GM23248 (cell line): ENCODE data around the gene DOK5. TPM values are rescaled to one million over a fixed set of nuclear protein-coding genes. Genes with fewer than 3 reads are reported as not detected.

Source experiments
- DNase-seq: peaks from one replicate; pipeline ENCODE4 v3.0.0-alpha.2; 2015
- H2AFZ ChIP-seq: fragments of 200-600 bp; sonication (generic); 2 replicates; pipeline ENCODE4 v1.6.1; 2016; ENCODE audit warnings: antibody characterized with exemption
- H3F3A ChIP-seq: fragments of 200-600 bp; sonication (generic); 2 replicates; pipeline ENCODE4 v1.6.1; 2016; ENCODE audit warnings: mild to moderate bottlenecking, antibody characterized with exemption, mixed run types; ENCODE audit not compliant: insufficient read depth
- H3K27ac ChIP-seq: fragments of 200-600 bp; sonication (generic); 2 replicates; pipeline ENCODE4 v1.5.1; 2016; ENCODE audit warnings: mild to moderate bottlenecking
- H3K27me3 ChIP-seq: fragments of 200-600 bp; sonication (generic); replicated peaks from 2 replicates; pipeline ENCODE4 v1.6.1; 2016; ENCODE audit warnings: mild to moderate bottlenecking; ENCODE audit not compliant: insufficient read depth
- H3K36me3 ChIP-seq: fragments of 200-600 bp; sonication (generic); 2 replicates; pipeline ENCODE4 v1.6.1; 2016; ENCODE audit warnings: low read depth, mild to moderate bottlenecking
- H3K4me1 ChIP-seq: fragments of 200-600 bp; sonication (generic); 2 replicates; pipeline ENCODE4 v1.6.1; 2016; ENCODE audit warnings: mild to moderate bottlenecking; ENCODE audit not compliant: insufficient read depth
- H3K4me2 ChIP-seq: fragments of 200-600 bp; sonication (generic); one replicate; pipeline ENCODE4 v1.6.1; 2016; ENCODE audit warnings: mild to moderate bottlenecking; ENCODE audit not compliant: unreplicated experiment
- H3K4me3 ChIP-seq: fragments of 200-600 bp; sonication (generic); 2 replicates; pipeline ENCODE4 v1.5.1; 2016; ENCODE audit warnings: mild to moderate bottlenecking
- H3K79me2 ChIP-seq: fragments of 200-600 bp; sonication (generic); 2 replicates; pipeline ENCODE4 v1.6.1; 2016; ENCODE audit warnings: mild to moderate bottlenecking; ENCODE audit not compliant: insufficient read depth
- H3K9ac ChIP-seq: fragments of 200-600 bp; sonication (generic); 2 replicates; pipeline ENCODE4 v1.6.1; 2016; ENCODE audit warnings: mild to moderate bottlenecking
- H3K9me2 ChIP-seq: fragments of 200-600 bp; sonication (generic); 2 replicates; pipeline ENCODE4 v1.6.1; 2016; ENCODE audit warnings: mixed run types, mild to moderate bottlenecking, moderate library complexity; ENCODE audit not compliant: insufficient read depth
- H3K9me3 ChIP-seq: fragments of 200-600 bp; sonication (generic); one replicate; pipeline ENCODE4 v1.6.1; 2017; ENCODE audit warnings: low read depth
- H4K20me1 ChIP-seq: fragments of 200-600 bp; sonication (generic); 2 replicates; pipeline ENCODE4 v1.6.0; 2016; ENCODE audit not compliant: insufficient read depth
- EZH2 ChIP-seq: fragments of 200-600 bp; sonication (generic); IDR thresholded peaks from 2 replicates; pipeline ENCODE4 v1.6.1; 2018; ENCODE audit warnings: antibody characterized with exemption, mild to moderate bottlenecking; ENCODE audit not compliant: insufficient read depth, poor library complexity, severe bottlenecking
- EZH2phosphoT487 ChIP-seq: fragments of 200-600 bp; sonication (generic); IDR thresholded peaks from 2 replicates; pipeline ENCODE4 v1.6.1; 2018; ENCODE audit warnings: antibody characterized with exemption, moderate library complexity, mild to moderate bottlenecking, low read depth; ENCODE audit not compliant: insufficient read depth
- WGBS, 2 experiments: methylation state at CpG; one replicate each; pipeline ENCODE4 v1.1.6; 2015 to 2017; ENCODE audit warnings: low lambda C conversion rate in 2 of 2, low coverage in 1 of 2; ENCODE audit errors: missing lambda C conversion rate in 2 of 2; 5-methylcytosine and 5-hydroxymethylcytosine counted together
- in situ Hi-C: fragments of 300-500 bp; cut with MboI; formaldehyde crosslinking; loops from 2 replicates; pipeline ENCODE4 v1.15.0; 2020
- polyA plus RNA-seq: library from polyadenylated mRNA; unstranded; fragments of >200 nt; fragmentation: Nextera tagmentation; extraction: Ambion mirVana; gene quantifications from 2 replicates; pipeline ENCODE4 v1.2.1, GENCODE V29; 2016
- total RNA-seq: library from RNA; depleted of rRNA; stranded (reverse); fragments of >200 nt; shearing (Covaris generic); gene quantifications from 2 replicates; pipeline ENCODE4 v1.2.3, GENCODE V29; 2014

DOK5 gene
- total and polyA plus RNA-seq, 2 experiments from 2014 or later: 10.8 to 16.1 TPM

DNA sequence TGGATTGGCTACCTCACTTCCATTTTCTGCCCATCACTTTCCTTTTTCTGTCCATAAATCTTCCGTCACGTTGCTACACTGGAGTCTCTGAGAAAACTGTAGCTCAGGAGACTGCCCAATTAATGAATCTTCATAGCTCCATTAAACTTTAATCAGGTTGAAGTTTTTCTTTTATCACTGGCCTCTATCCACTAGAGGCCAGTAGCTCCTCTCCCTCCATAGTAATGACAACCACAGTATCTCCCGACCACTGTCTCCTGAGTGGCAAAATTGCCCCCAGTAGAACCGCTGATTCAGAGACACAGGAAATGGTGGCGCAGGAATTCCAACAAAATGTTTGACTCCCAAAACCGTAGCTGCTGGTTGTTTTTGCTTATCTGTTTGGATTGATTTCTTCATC lies 18.4 kb upstream of the DOK5 start:
- no peak for TF ChIP-seq EZH2
- TF ChIP-seq EZH2phosphoT487: no peak
- Histone ChIP-seq H3K9ac (no peak overlapping the region), H3K4me3 (no peak overlapping the region), H3K9me3 (no peaks in the 10 kb centered on the region), H4K20me1 (no peaks in the 10 kb centered on the region), H3K79me2 (no peaks in the 10 kb centered on the region), H3F3A (no peaks in the 10 kb centered on the region), H3K4me2 (no peak overlapping the region), H3K36me3 (no peaks in the 10 kb centered on the region), H3K27ac (no peak overlapping the region), H2AFZ (no peak overlapping the region), H3K27me3 (no peaks in the 10 kb centered on the region), H3K4me1 (no peaks in the 10 kb centered on the region), H3K9me2 (no peaks in the 10 kb centered on the region)
- DNase-seq: no peak
- in situ Hi-C loops: no loop called here
- 62 to 65% methylated on average over 6 of the region's 6 CpGs for WGBS, 2 experiments

DNA sequence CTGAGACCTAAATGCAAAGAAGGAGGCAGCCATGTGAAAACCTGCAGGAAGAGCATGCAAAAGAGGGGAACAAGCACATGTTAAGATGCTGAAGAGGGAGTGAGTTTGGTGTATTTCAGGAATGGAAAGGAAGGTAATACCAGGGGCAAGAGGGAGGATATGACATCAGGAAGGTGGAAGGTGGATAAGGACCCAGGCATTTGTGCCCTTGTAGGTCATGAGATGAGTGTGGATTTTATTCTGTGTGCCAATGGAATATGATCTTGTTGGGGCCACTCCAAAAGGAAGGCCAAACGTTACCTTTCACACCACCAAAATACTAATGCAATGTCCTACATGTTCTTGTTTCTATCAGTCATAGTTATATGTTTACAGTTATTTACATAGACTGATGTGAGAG lies 17.2 kb upstream of the DOK5 start:
- no peaks in the 10 kb centered on the region for H4K20me1 ChIP-seq
- DNase-seq: no peak
- WGBS, 2 experiments: 9 to 26% methylated on average over 1 of the region's 1 CpG
- no peaks in the 10 kb centered on the region for H3K9me2 ChIP-seq
- TF ChIP-seq EZH2: no peak
- TF ChIP-seq EZH2phosphoT487: no peak
- no peak overlapping the region for H3K9ac ChIP-seq
- no peaks in the 10 kb centered on the region for H3K9me3 ChIP-seq
- H3F3A ChIP-seq: no peaks in the 10 kb centered on the region
- H2AFZ ChIP-seq: no peak overlapping the region
- no peaks in the 10 kb centered on the region for H3K4me1 ChIP-seq
- no peak overlapping the region for H3K4me2 ChIP-seq
- H3K27ac ChIP-seq: no peak overlapping the region
- H3K27me3 ChIP-seq: no peaks in the 10 kb centered on the region
- in situ Hi-C loops: no loop called here
- H3K36me3 ChIP-seq: no peaks in the 10 kb centered on the region
- no peak overlapping the region for H3K4me3 ChIP-seq
- no peaks in the 10 kb centered on the region for H3K79me2 ChIP-seq

DNA sequence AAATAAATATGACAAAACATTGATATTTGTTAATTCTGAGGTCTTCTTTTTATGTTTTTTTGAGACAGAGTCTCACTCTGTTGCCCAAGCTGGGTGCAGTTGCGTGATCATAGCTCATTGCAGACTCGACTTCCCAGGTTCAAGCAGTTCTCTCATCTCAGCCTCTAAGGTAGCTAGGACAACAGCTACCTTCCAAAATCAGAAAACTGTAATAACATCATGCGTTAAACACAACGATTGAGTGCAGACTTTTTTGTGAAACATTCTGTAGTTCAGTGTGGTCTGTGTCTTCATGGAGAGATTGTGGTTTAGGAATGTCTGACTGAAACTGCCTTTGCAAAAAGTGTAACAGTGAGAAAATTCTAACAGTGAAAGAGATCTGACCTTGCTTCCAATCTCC lies 16.1 kb upstream of the DOK5 start:
- DNase-seq: no peak
- H3K4me1 ChIP-seq: no peaks in the 10 kb centered on the region
- no peaks in the 10 kb centered on the region for H3K36me3 ChIP-seq
- H3K9ac ChIP-seq: no peak overlapping the region
- H3K4me3 ChIP-seq: no peak overlapping the region
- TF ChIP-seq EZH2: no peak
- TF ChIP-seq EZH2phosphoT487: no peak
- in situ Hi-C loops: no loop called here
- no peaks in the 10 kb centered on the region for H3K79me2 ChIP-seq
- H3F3A ChIP-seq: no peaks in the 10 kb centered on the region
- H3K9me2 ChIP-seq: no peaks in the 10 kb centered on the region
- H3K27ac ChIP-seq: no peak overlapping the region
- no peaks in the 10 kb centered on the region for H4K20me1 ChIP-seq
- H3K27me3 ChIP-seq: no peaks in the 10 kb centered on the region
- 79 to 86% methylated on average over 4 of the region's 4 CpGs for WGBS, 2 experiments
- no peak overlapping the region for H3K4me2 ChIP-seq
- H3K9me3 ChIP-seq: no peaks in the 10 kb centered on the region
- H2AFZ ChIP-seq: no peak overlapping the region

DNA sequence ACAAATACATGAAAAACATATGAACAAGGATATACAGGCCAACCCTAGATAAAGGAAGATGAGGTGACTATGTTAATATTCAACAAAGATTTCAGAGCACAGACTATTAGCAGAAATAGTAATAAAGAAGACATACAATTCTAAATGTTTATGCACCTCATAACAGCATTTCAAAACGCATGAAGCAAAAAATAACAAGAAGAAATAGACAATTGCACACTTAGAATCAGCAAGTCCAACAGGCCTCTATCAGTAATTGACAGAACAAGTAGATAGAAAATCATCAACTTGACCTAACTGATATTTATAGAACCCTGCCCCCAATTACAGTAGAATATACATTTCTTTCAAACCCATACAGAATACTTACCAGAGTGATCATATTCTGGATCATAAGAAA lies 11.4 kb upstream of the DOK5 start:
- H3K79me2 ChIP-seq: no peaks in the 10 kb centered on the region
- no peaks in the 10 kb centered on the region for H3K36me3 ChIP-seq
- no peak overlapping the region for H2AFZ ChIP-seq
- H3F3A ChIP-seq: no peaks in the 10 kb centered on the region
- WGBS, 2 experiments: 6 to 16% methylated on average over 1 of the region's 1 CpG
- in situ Hi-C loops: no loop called here
- no peaks in the 10 kb centered on the region for H3K27me3 ChIP-seq
- no peaks in the 10 kb centered on the region for H3K4me1 ChIP-seq
- H4K20me1 ChIP-seq: no peaks in the 10 kb centered on the region
- H3K9me2 ChIP-seq: no peaks in the 10 kb centered on the region
- H3K9me3 ChIP-seq: no peaks in the 10 kb centered on the region
- H3K4me2 ChIP-seq: no peak overlapping the region
- no peak overlapping the region for H3K27ac ChIP-seq
- no peak for TF ChIP-seq EZH2phosphoT487
- no peak for TF ChIP-seq EZH2
- no peak overlapping the region for H3K4me3 ChIP-seq
- DNase-seq: no peak
- H3K9ac ChIP-seq: no peak overlapping the region

DNA sequence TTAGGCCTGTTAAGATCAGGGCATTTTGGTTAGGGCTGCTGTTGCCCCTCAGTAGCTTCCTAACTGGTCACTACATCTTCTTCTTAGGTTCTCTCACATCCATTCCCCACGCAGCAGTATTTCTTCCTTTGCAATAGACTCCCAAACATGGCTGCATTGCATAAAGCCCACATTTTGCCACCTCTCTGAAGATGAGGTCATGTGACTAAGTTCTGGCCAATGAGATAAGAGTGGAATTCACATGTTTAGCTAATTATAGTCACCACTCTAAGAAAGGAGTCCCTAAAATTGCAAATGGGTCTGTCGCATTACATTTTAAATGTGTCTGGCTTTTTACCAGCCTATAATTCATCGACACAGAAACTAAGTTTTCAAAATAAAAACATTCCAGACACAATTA lies 9.3 kb upstream of the DOK5 start:
- Histone ChIP-seq H3K9me3 (no peaks in the 10 kb centered on the region), H3F3A (no peaks in the 10 kb centered on the region), H3K4me1 (no peaks in the 10 kb centered on the region), H3K27me3 (no peaks in the 10 kb centered on the region; the same call in 1 of the 2 replicates), H3K36me3 (no peaks in the 10 kb centered on the region), H3K4me2 (no peak overlapping the region), H2AFZ (no peak overlapping the region), H3K4me3 (no peak overlapping the region), H3K79me2 (no peaks in the 10 kb centered on the region), H3K9ac (no peak overlapping the region), H4K20me1 (no peaks in the 10 kb centered on the region), H3K9me2 (no peaks in the 10 kb centered on the region), H3K27ac (no peak overlapping the region)
- no peak for TF ChIP-seq EZH2phosphoT487
- DNase-seq: no peak
- 63 to 67% methylated on average over 3 of the region's 3 CpGs for WGBS, 2 experiments
- in situ Hi-C loops: no loop called here
